H54 (cell line): Measurements from ENCODE around the gene EVX1.

Experiments used
- DNase-seq: peaks from one replicate; pipeline ENCODE4 v3.0.0; 2011; ENCODE audit warnings: low spot score, mixed read lengths; ENCODE audit not compliant: insufficient read length
- FAIRE-seq: peaks from 3 replicates; lab custom pipeline; 2011; peaks lifted over from hg19 to GRCh38; lab: Jason Lieb, UNC
- POLR2A ChIP-seq: IDR thresholded peaks from 2 replicates; pipeline ENCODE4 v1.6.1; 2011; ENCODE audit warnings: low read depth, mild to moderate bottlenecking, low read length

Gene EVX1

DNA sequence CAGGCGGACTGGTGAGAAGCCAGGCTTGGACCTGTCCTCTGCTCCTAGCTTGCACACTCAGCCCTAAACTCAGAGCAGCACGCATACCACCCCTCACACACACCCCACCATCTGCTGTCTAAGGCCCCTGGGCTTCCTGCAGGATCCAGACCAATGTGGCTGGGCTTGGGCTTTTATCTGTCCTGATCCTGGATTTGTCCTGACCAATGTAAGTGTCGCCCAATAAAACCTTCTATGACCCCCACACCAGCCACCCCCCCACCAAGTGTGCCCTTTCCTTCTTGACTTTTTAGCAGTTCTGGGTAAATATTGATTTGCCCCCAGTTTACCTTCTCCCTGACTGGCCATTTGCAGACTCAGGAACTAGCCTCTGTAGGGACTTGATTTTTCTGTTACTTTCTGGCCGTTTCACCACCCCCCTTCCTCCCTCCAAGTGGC is 41.0 kb upstream of the EVX1 start:
- FAIRE-seq (no peak), DNase-seq (no peak)
- TF ChIP-seq POLR2A = no peak

DNA sequence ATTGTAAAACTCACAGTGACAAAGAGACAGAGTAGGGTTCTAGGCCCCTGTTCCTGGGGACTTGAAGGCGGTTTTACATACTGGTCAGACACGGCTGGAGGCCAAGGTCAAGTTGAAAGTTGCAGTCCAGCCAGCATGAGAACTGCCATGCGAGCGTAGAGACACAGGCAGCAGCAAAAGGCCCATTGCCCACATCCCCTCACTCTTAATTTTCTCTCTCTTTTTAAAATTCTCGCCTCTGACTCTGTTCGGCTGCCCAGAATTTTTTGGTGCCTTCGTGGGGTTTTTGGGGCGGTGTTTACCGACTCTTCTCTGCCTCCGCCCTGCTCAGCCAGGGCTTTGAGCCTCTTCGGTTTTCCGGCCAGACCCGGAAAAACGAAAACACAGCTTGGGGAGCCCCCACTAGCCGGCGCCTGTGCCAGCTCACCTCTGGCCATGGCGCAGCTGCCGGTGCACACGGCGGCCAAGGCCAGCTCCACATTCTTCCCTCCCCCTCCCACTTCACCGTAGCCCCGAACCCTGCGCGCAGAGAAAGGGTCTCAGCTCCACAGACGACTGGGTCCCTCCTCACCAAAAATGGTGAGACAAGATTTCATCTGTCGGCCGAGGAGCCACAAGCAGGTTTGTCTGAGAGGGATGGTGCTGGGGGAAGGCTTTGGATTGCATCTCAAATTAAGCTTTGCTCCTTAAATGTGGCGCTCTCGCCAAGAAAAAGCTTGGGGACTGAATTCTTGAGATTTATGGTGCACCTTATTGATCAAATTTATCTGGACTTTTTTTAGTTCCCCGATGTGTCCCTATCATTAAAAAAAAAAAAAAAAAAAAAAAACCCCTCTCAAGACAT is 40.4 kb upstream of the EVX1 start:
- FAIRE-seq = no peak
- TF ChIP-seq POLR2A = no peak

DNA sequence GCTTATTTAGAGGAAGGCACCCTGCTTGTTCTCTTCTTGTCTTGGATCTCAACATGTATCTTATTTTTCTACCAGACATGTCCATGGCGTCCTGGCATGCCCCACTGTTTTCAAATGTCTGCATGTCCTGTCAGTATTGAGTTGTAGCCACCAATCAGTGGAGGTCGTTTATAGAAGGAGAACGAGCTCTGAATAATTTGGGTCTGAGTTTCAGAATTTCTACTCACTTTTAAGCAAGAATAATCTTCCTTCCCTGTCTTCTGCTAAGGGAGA is 39.8 kb upstream of the EVX1 start:
- DNase-seq (no peak), FAIRE-seq (no peak)
- TF ChIP-seq POLR2A = no peak

More for the DNA sequence above, 40.4 kb upstream of the EVX1 start:
- no peak for DNase-seq

DNA sequence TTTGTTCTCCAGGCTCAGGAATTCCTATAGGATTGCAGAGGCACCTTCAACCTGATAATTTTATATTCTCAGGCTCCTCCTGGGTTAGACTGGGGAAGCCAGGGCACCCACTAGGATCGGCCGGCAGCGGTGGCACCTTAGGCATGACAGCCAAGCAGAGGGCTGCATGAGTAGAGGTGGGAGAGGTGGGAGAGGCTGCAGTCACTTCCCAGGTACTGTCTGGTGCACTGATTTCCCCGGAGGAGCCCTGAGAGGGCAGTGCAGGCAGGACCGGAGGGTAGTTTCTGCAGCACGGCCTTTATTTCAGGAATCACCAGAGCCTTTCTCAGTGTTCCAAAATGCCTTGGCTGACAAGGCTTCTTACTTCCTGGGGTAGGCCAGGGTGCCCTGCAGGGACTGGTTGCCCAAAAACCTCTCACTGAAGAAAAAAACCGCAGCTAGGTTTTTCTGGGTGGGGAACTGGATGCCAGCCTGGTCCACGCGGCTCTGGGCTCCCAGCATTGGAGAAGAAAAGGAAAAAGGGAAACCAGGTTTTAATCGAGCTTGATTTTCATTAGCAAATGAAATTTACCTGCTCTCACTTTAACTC is 39.1 kb upstream of the EVX1 start:
- no peak for DNase-seq
- no peak for TF ChIP-seq POLR2A
- FAIRE-seq = no peak

DNA sequence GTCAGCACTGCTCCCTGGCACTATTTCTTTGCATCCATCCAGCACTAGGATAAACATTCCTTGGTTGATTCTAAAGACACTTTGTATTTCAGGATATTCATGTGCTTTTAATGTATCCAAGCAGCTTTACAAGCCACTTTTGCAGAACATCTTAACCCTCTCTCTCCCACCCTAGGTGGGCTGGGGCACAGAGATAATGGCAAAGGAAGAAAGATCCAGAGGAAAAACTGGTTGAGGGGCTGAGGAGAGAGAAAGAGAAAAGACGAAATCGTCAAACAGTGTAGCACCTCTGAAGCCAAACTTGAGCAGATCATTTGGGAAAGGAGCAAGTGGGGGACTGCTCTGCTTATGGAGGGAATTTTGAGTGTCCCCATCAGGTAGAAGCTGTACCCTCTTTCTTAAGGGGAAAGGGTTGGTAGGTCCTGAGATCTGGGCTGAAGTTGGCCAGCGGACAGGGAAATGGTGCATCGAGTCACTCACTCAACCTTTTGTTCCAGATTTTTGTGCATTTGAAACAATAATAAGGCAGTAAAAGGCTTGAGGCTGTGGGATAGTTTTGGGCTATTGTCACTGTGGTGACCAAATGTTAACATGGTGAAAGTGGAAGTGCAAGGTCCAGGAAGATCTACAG is 38.5 kb upstream of the EVX1 start:
- DNase-seq (no peak), FAIRE-seq (no peak)
- no peak for TF ChIP-seq POLR2A

DNA sequence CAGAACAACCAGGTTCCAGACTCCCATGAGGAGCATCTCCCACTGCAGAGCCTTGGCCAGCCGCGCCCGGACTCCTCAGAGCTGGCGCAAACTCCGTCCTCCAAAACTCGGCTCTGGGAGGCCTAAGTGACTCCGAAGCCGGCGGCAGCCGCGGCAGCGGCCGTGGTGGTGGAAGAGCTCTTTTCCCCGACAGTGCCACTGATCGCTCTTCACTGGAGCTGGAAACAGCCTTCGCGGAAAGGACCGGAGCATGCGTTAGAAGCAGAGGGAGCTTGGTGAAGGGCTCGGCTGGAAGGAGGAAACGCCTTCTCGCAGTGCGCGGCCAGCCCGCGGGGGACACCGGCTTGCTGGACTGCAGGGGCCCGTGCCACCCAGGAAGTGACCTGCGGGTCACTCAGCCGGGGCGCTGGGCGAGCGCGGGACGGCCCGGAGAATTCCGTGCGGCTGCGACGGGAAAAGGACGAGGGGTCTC is 37.7 kb upstream of the EVX1 start:
- no peak for TF ChIP-seq POLR2A
- no peak for FAIRE-seq

DNA sequence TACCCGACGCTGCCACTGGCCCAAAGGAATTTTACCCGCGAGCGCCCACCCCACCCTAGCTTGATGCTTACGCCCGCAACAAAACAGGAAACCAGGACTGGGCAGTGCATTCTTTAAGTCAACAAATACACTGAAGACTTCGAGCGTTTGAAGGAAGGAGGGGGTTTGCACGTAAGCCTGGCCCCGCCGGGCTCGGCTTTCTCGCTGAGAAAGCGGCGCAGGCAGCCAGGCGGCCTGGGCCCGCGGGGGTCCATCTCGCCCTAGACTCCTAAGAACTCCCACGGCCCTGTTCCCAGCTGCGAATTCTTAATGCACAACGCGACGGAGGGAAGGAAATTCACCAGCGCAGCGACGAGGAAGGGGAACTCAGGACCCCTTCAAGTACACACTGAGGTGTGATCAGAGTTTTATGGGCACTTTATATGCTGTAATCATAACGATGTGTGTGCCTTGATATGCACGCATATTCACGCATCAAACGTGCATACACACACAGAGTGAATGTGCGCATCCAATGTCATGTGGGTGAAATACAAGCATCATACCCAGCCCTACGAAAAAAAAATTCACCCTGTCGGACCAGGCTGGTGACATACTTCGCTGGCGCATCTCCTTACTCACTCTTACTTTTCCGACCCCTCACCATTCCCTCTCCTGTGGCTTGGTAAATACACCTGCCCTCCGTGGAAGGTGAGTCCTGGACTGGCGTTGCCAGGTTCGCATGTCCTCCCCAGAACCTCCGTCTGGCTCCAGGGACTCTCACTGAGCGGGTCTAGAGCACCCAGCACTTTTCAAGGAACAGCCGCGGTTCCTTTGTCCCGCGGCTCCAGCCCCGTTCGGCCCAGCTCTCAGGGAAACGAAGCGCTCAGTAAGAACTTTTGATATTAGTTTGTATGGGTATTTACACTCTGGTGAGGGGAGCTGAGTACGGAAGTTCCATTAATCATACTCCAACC is 37.0 kb upstream of the EVX1 start:
- TF ChIP-seq POLR2A = no peak
- FAIRE-seq (no peak), DNase-seq (no peak)

More for the DNA sequence above, 37.7 kb upstream of the EVX1 start:
- no peak for DNase-seq

DNA sequence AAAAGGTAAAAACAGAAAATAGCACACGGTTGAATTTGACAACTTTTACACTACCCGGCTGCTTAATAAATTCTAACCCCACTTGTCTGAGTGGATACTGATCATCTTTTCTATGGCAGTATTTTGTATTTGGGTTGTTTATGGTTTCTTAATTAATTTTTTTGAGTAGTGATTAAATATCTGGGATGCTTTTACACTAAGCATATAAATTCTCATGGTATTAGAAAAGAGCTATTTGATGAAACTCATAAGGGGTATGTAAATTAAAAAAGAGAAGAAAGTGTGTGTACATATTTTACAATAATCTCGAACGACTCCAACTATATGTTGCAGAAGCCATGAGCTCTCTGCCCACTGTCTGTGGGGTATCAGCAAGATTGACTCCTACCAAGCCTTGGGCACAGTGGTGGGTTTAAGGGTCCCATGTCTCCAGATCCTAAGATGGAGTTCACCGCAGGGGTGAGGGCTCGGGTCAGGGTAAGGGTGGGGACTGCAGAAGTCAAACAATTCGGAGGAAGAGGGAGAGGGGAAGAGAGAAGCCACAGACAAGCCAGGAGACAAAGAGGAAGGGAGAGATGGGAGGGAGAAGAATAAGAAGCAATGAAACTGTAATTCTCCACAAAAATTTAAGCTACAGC is 35.1 kb upstream of the EVX1 start:
- no peak for TF ChIP-seq POLR2A
- DNase-seq (no peak), FAIRE-seq (no peak)

DNA sequence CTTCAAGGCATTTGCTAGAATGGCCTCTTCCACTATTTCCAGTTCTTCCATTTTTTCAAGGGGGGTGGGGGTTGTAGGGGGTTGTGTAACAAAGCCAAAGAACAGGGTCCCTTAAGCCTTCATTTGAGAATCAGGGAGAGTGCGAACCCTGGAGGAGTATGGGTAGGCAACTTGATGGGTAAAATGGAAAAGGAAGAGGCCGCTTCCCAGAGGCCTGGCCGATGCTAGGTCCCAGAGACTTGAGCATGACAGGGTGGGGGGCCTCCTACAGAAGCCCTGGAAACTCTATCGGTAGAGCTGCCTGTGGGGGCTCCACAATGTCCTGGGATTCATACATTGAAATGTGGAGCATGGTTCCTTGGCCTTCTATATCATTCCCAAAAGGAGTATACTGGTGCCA is 33.6 kb upstream of the EVX1 start:
- no peak for TF ChIP-seq POLR2A
- FAIRE-seq = no peak
- DNase-seq = no peak

DNA sequence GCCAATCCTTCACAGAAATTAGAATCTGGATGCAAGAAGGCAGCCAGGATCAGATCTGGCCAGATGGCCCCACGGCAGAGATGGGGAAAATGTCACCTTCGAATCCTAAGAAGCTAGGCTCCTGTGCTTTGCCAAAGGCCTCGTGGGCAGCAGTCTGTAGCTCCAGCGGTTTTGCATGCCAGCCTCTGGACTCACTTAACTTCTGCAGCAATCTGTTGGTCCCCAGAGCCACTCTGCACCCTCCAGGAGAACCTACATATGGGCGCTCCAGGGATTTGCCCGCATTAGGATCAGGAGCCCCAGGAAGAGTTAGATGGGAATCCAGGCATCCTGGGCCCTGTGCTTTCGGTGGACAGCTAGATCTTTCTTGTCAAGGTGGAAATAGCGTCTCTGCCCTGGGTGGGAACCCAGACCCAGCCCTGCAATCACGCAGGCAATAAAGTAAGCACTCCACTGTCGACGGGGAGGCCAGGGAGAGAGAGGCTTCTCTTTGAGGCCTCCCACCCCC is 32.6 kb upstream of the EVX1 start:
- no peak for TF ChIP-seq POLR2A
- DNase-seq = no peak

DNA sequence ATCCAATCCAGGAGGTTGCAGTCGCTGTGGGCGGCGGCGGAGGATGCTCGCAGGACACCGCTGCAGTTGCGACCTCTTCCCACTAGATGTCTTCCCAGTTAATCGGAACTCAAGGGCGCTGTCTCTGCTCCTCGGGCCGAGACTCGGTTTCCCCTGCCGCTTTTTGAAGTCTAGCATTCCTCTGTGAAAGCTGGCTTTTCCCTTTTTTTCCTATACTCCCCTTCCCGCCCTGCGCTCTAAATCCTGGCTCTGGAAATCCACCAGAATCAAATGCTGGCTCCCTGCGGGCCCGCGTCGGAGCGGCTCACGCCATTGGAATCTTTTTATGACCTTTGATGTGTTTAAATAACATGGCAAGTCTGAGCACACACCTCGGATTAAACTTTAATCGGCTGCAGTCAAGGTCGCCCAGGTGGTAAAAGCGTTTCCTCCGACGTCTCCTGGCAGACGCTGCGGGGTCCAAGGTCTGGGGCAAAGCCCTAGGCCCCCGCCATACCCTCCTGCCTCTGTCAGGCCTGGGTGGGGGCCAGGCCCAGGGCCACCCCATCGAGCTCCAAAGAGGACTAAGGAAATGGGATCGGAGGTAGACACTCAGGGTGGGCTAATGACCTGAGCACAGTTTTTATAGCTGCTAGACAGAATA is 32.0 kb upstream of the EVX1 start:
- FAIRE-seq (no peak), DNase-seq (no peak)
- no peak for TF ChIP-seq POLR2A

More for the DNA sequence above, 32.6 kb upstream of the EVX1 start:
- FAIRE-seq = no peak

DNA sequence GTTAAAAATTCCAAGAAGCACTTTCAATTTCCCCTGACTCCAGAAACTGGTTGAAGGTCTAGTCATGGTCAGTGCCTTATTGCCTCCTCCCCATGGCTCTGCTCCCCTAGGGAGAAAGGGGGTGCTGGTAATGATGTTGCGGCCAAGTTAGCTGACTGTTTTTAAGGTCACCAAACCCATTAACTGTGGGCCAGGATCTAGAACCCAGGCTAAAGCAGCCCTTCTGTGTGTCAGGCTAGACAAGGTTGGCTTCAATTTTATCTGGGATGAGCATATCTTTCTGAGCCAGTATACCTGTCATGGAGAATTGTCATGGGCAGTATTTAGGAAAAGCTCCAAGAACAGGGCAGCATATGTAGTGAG is 31.5 kb upstream of the EVX1 start:
- DNase-seq = no peak
- TF ChIP-seq POLR2A = no peak
- FAIRE-seq = no peak

DNA sequence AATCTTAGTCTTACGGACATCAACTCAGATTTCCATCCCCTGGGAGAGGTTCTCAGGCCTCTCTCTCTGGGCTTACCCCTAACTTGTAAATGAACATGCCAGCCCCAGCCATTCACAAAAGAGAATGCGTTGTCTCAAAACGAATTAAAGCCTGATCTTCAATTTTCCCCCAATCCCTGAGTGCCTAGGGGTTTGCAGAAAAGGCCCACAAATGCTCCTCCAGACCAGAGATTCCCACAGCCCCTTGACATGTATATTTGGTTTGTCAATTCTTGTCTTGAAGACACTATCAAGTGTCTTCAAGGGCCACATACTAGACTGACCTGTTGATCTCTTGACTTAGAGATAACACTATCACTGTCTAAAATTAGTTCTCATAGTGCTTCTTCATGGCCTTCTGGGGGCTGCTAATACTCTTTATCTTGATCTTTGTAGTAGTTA is 30.8 kb upstream of the EVX1 start:
- no peak for TF ChIP-seq POLR2A
- FAIRE-seq (no peak), DNase-seq (no peak)
